Keratinocyte (primary cell): ENCODE data around the gene CATSPERE.
"Not testable (repeated sequence)": the region's sequence is repeated elsewhere in the genome, so short reads cannot be mapped to it uniquely, and the experiment has no call there.

Source experiments
- CTCF ChIP-seq, 3 experiments: IDR thresholded peaks in 1 of 3; conservative IDR thresholded peaks in 1 of 3; optimal IDR thresholded peaks in 1 of 3; 2 replicates in 2 of 3; 3 replicates in 1 of 3; pipeline versions ENCODE3 to v1.5.1; 2011; ENCODE audit warnings: low read length in 3 of 3, mild to moderate bottlenecking in 3 of 3, moderate library complexity in 2 of 3, control low read depth in 1 of 3, inconsistent platforms in 1 of 3; ENCODE audit not compliant: insufficient read depth in 2 of 3; ENCODE audit errors: extremely low read depth in 1 of 3
- EZH2 ChIP-seq: IDR thresholded peaks from one replicate; pipeline ENCODE4 v1.6.1; 2012; ENCODE audit warnings: inconsistent platforms, mild to moderate bottlenecking, low read length, moderate library complexity

GRCh38 chr1:244666672-244667418 is 205.8 kb downstream of the CATSPERE start:
- TF ChIP-seq CTCF (optimal IDR thresholded peaks at IDR 0.05 in 1 of 3, IDR thresholded peaks at IDR 0.05 in 1 of 3, conservative IDR thresholded peaks at IDR 0.05 in 1 of 3; ENCODE audit: extremely low read depth in 1 of 3, insufficient read depth in 2 of 3, low read length in 3 of 3); EZH2: not testable (repeated sequence)
